Mammary epithelial cell (primary cell): Measurements from ENCODE around the gene SMC3.
A peak's percentile ranks its signal among the peaks of the same experiment; 100 is the strongest.

Experiments
- CTCF ChIP-seq, 2 donors: IDR thresholded peaks in 1 of 2; conservative IDR thresholded peaks in 1 of 2; 2 replicates each; pipeline ENCODE4 v1.5.1; 2011 to 2012; ENCODE audit warnings: inconsistent platforms in 2 of 2, low read length in 2 of 2, mild to moderate bottlenecking in 2 of 2, control low read depth in 1 of 2, low read depth in 1 of 2; ENCODE audit not compliant: insufficient read depth in 1 of 2; ENCODE audit errors: extremely low read depth in 1 of 2
- EZH2 ChIP-seq: IDR thresholded peaks from 2 replicates; pipeline ENCODE4 v1.6.1; 2012; ENCODE audit warnings: low read length, inconsistent platforms, borderline replicate concordance

DNA sequence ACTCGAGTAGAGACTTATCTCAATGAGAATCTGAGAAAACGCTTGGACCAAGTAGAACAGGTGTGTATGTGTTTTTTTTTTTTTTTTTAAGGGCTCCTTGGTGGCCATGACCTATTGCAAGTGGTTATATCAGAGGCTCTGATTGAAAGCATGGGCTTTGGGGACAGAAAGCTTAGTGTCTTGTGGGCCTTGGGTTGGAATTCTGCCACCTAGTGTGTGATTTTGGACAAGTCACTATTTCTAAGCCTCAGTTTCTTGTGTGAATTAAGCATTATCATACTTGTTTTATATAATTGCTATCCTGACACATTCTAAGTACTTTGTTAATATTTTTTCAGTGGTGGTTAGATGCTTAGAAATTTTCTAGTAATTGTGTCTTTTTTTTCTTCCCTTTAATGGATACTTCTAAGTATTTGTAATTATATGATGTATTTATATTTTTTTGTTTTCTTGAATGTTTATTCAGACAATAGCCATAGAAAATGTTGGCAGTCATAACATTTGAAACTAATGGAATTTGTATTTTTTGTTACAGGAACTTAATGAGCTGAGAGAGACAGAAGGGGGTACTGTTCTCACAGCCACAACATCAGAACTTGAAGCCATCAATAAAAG is 33.1 kb downstream of the SMC3 start:
- peak; percentile 52 to 58 for TF ChIP-seq CTCF (conservative IDR thresholded peaks at IDR 0.05 in 1 of 2, IDR thresholded peaks at IDR 0.05 in 1 of 2; ENCODE audit: extremely low read depth in 1 of 2, insufficient read depth in 1 of 2, low read depth in 1 of 2, low read length in 2 of 2)
- no peak for TF ChIP-seq EZH2
